Testis (tissue), 3 donors: ENCODE results near the gene CDK5RAP2. TPM values are rescaled to one million over a fixed set of nuclear protein-coding genes. Genes with fewer than 3 reads are reported as not detected.

Source experiments
- DNase-seq: peaks from one replicate; pipeline ENCODE4 v3.0.0-alpha.2; 2019
- H3K27ac ChIP-seq, 2 donors: fragments of 200-600 bp; sonication (generic); one replicate each; pipeline ENCODE4 v1.5.1; 2019
- H3K27me3 ChIP-seq: fragments of 200-600 bp; sonication (generic); one replicate; pipeline ENCODE4 v1.5.1; 2019
- H3K36me3 ChIP-seq: fragments of 200-600 bp; sonication (generic); one replicate; pipeline ENCODE4 v1.5.1; 2017; ENCODE audit warnings: low read depth; ENCODE audit errors: missing control alignments
- H3K4me1 ChIP-seq: fragments of 200-600 bp; sonication (generic); one replicate; pipeline ENCODE4 v1.5.1; 2019
- H3K4me3 ChIP-seq, 2 donors: fragments of 200-600 bp; sonication (generic); one replicate each; pipeline ENCODE4 v1.5.1; 2017 to 2019
- H3K9me3 ChIP-seq: fragments of 200-600 bp; sonication (generic); one replicate; pipeline ENCODE4 v1.5.1; 2017
- CTCF ChIP-seq, 3 experiments: fragments of 450-650 bp in 2 of 3; fragments of 200-600 bp in 1 of 3; sonication (generic) in 1 of 3; IDR thresholded peaks; one replicate each; pipeline ENCODE4 v1.5.1; 2016 to 2019; ENCODE audit warnings: antibody characterized with exemption in 3 of 3, mild to moderate bottlenecking in 2 of 3, moderate library complexity in 1 of 3
- POLR2A ChIP-seq: fragments of 450-650 bp; IDR thresholded peaks from one replicate; pipeline ENCODE4 v1.6.1; 2017; ENCODE audit warnings: antibody characterized with exemption, mild to moderate bottlenecking, moderate library complexity
- WGBS, 2 donors: methylation state at CpG; one replicate each; pipeline ENCODE4 v1.1.5; 2018; 5-methylcytosine and 5-hydroxymethylcytosine counted together
- intact Hi-C: fragments of 100-400 bp; cut with DNase I; formaldehyde crosslinking; loops from one replicate; pipeline ENCODE4 v1.15.1; 2023; ENCODE audit warnings: low total_unique reads
- polyA plus RNA-seq: library from polyadenylated mRNA; stranded (reverse); fragments of 350-450 nt; fragmentation: Illumina TruSeq; extraction: RNeasy Lipid Tissue Mini Kit (QIAGEN cat#74804); gene quantifications from one replicate; pipeline ENCODE4 v1.2.3, GENCODE V29; 2014; ENCODE audit warnings: low read depth, low replicate concordance; ENCODE audit not compliant: insufficient read depth
- total RNA-seq, 2 donors: library from RNA; depleted of rRNA; stranded (reverse); fragments of >200 nt; gene quantifications; one replicate each; pipeline ENCODE4 v1.2.3, GENCODE V29; 2016

The CDK5RAP2 gene
- total and polyA plus RNA-seq, 3 donors from 2014 or later: 64.9 to 80.5 (median 76.1) TPM

- Histone ChIP-seq H3K4me3 (no peak overlapping the region), H3K4me1 (peaks cover 10% of the 10 kb centered on the region), H3K27me3 (no peaks in the 10 kb centered on the region), H3K27ac (no peak overlapping the region), H3K36me3 (no peaks in the 10 kb centered on the region), H3K9me3 (no peaks in the 10 kb centered on the region)
- intact Hi-C loops: no loop called here
- no peak for DNase-seq
- TF ChIP-seq POLR2A (no peak), CTCF (IDR thresholded peaks at IDR 0.05) (no peak)
- 80 to 86% methylated on average over 2 of the region's 2 CpGs for WGBS, 2 donors
Measured at GRCh38 chr9:120574473-120574872, 5.5 kb downstream of the CDK5RAP2 start.

- H3K36me3 ChIP-seq: no peaks in the 10 kb centered on the region
- H3K4me3 ChIP-seq: no peak overlapping the region
- intact Hi-C loops: no loop called here
- no peak overlapping the region for H3K27ac ChIP-seq
- no peaks in the 10 kb centered on the region for H3K27me3 ChIP-seq
- no peaks in the 10 kb centered on the region for H3K9me3 ChIP-seq
- H3K4me1 ChIP-seq: no peaks in the 10 kb centered on the region
- WGBS, 2 donors: 85 to 94% methylated on average over 1 of the region's 1 CpG
- no peak for DNase-seq
- TF ChIP-seq CTCF (IDR thresholded peaks at IDR 0.05): no peak
- no peak for TF ChIP-seq POLR2A
Measured at GRCh38 chr9:120572472-120572871, 7.5 kb downstream of the CDK5RAP2 start.

GRCh38 chr9:120571443-120572257 is 8.3 kb downstream of the CDK5RAP2 start:
- intact Hi-C loops: no loop called here
- Histone ChIP-seq H3K27ac (no peak overlapping the region), H3K9me3 (no peaks in the 10 kb centered on the region), H3K27me3 (no peaks in the 10 kb centered on the region), H3K36me3 (no peaks in the 10 kb centered on the region), H3K4me1 (no peaks in the 10 kb centered on the region), H3K4me3 (no peak overlapping the region)
- WGBS, 2 donors: 72 to 85% methylated on average over 11 of the region's 11 CpGs
- DNase-seq: peak; percentile 31
- TF ChIP-seq CTCF (IDR thresholded peaks at IDR 0.05): no peak
- TF ChIP-seq POLR2A: no peak

- TF ChIP-seq POLR2A (no peak), CTCF (IDR thresholded peaks at IDR 0.05) (no peak)
- H3K27me3 ChIP-seq: no peaks in the 10 kb centered on the region
- H3K4me3 ChIP-seq: no peak overlapping the region
- H3K27ac ChIP-seq: no peak overlapping the region
- intact Hi-C loops: no loop called here
- 96% methylated on average over 5 of the region's 5 CpGs for WGBS, 2 donors
- H3K4me1 ChIP-seq: no peaks in the 10 kb centered on the region
- no peaks in the 10 kb centered on the region for H3K36me3 ChIP-seq
- H3K9me3 ChIP-seq: no peaks in the 10 kb centered on the region
- no peak for DNase-seq
Measured at GRCh38 chr9:120570296-120570695, 9.7 kb downstream of the CDK5RAP2 start.

GRCh38 chr9:120569556-120569955 is 10.4 kb downstream of the CDK5RAP2 start:
- 89 to 91% methylated on average over 5 of the region's 5 CpGs for WGBS, 2 donors
- no peak overlapping the region for H3K27ac ChIP-seq
- H3K4me3 ChIP-seq: no peak overlapping the region
- no peaks in the 10 kb centered on the region for H3K9me3 ChIP-seq
- H3K4me1 ChIP-seq: no peaks in the 10 kb centered on the region
- no peaks in the 10 kb centered on the region for H3K27me3 ChIP-seq
- no peaks in the 10 kb centered on the region for H3K36me3 ChIP-seq
- no peak for DNase-seq
- intact Hi-C loops: no loop called here
- TF ChIP-seq POLR2A: no peak
- TF ChIP-seq CTCF (IDR thresholded peaks at IDR 0.05): no peak
